Neural progenitor cell (in vitro differentiated cells): ENCODE results near the gene SLIT1. TPM values are rescaled to one million over a fixed set of nuclear protein-coding genes. Genes with fewer than 3 reads are reported as not detected.

Experiments used
- DNase-seq: peaks from one replicate; pipeline ENCODE4 v3.0.0-alpha.2; 2016; ENCODE audit warnings: low spot score
- H2AFZ ChIP-seq: fragments of 200-600 bp; sonication (generic); replicated peaks from 2 replicates; pipeline ENCODE4 v1.6.1; 2016; ENCODE audit warnings: antibody characterized with exemption
- H3F3A ChIP-seq: fragments of 200-600 bp; sonication (generic); 2 replicates; pipeline ENCODE4 v1.6.1; 2016; ENCODE audit warnings: antibody characterized with exemption, low read depth
- H3K27ac ChIP-seq: fragments of 200-600 bp; sonication (generic); 2 replicates; pipeline ENCODE4 v1.5.1; 2016; ENCODE audit warnings: mild to moderate bottlenecking
- H3K27me3 ChIP-seq: fragments of 200-600 bp; sonication (generic); 2 replicates; pipeline ENCODE4 v1.6.1; 2016; ENCODE audit warnings: mild to moderate bottlenecking, moderate library complexity
- H3K36me3 ChIP-seq: fragments of 200-600 bp; sonication (generic); 2 replicates; pipeline ENCODE4 v1.5.1; 2016
- H3K4me1 ChIP-seq: fragments of 200-600 bp; sonication (generic); 2 replicates; pipeline ENCODE4 v1.6.1; 2016; ENCODE audit warnings: mixed run types
- H3K4me2 ChIP-seq: fragments of 200-600 bp; sonication (generic); 2 replicates; pipeline ENCODE4 v1.6.1; 2016
- H3K4me3 ChIP-seq: fragments of 200-600 bp; sonication (generic); 2 replicates; pipeline ENCODE4 v1.5.1; 2016
- H3K79me2 ChIP-seq: fragments of 200-600 bp; sonication (generic); 2 replicates; pipeline ENCODE4 v1.6.1; 2016; ENCODE audit warnings: low read depth
- H3K9ac ChIP-seq: fragments of 200-600 bp; sonication (generic); 2 replicates; pipeline ENCODE4 v1.6.1; 2016
- H3K9me3 ChIP-seq: fragments of 200-600 bp; sonication (generic); 2 replicates; pipeline ENCODE4 v1.5.1; 2016; ENCODE audit warnings: low read depth
- H4K20me1 ChIP-seq: fragments of 200-600 bp; sonication (generic); 2 replicates; pipeline ENCODE4 v1.6.1; 2016; ENCODE audit warnings: low read depth
- H3K27ac Mint-ChIP-seq: 3 replicates; pipeline ENCODE4 v1.8.0; 2021; ENCODE audit warnings: mixed read lengths
- H3K27me3 Mint-ChIP-seq: 2 replicates; pipeline ENCODE4 v1.8.0; 2022; ENCODE audit warnings: low read depth, mild to moderate bottlenecking, inconsistent platforms, moderate library complexity, mixed read lengths; ENCODE audit not compliant: insufficient read depth
- H3K36me3 Mint-ChIP-seq: 3 replicates; pipeline ENCODE4 v1.8.0; 2021; ENCODE audit warnings: mixed read lengths
- H3K4me1 Mint-ChIP-seq: 3 replicates; pipeline ENCODE4 v1.8.0; 2021; ENCODE audit warnings: mixed read lengths
- H3K4me3 Mint-ChIP-seq: 3 replicates; pipeline ENCODE4 v1.8.0; 2021; ENCODE audit warnings: mild to moderate bottlenecking, moderate library complexity, mixed read lengths
- H3K9me3 Mint-ChIP-seq: 3 replicates; pipeline ENCODE4 v1.8.0; 2020; ENCODE audit warnings: mixed read lengths
- CTCF ChIP-seq: fragments of 200-600 bp; sonication (generic); IDR thresholded peaks from 2 replicates; pipeline ENCODE4 v1.5.1; 2017; ENCODE audit warnings: antibody characterized with exemption, mild to moderate bottlenecking
- EZH2 ChIP-seq: fragments of 200-600 bp; sonication (generic); IDR thresholded peaks from 2 replicates; pipeline ENCODE4 v1.6.1; 2017; ENCODE audit warnings: antibody characterized with exemption, mild to moderate bottlenecking, moderate library complexity
- EZH2phosphoT487 ChIP-seq: fragments of 200-600 bp; sonication (generic); IDR thresholded peaks from 2 replicates; pipeline ENCODE4 v1.6.1; 2017; ENCODE audit warnings: antibody characterized with exemption
- total RNA-seq: library from RNA; depleted of rRNA; stranded (reverse); fragments of >200 nt; gene quantifications from 2 replicates; pipeline ENCODE4 v1.2.3, GENCODE V29; 2015; ENCODE audit warnings: low replicate concordance

The SLIT1 gene
- total RNA-seq, 1 donor from 2014 or later, result 0.92 TPM

- H3K27ac ChIP-seq, result no peak overlapping the region
- Mint-ChIP-seq H3K27ac (peak overlapping the region; percentile 59), H3K9me3 (peaks cover 4% of the 10 kb centered on the region), H3K4me3 (peak overlapping the region; percentile 65), H3K4me1 (peaks cover 41% of the 10 kb centered on the region), H3K27me3 (peaks cover 66% of the 10 kb centered on the region), H3K36me3 (no peaks in the 10 kb centered on the region)
- no peaks in the 10 kb centered on the region for H3K36me3 ChIP-seq
- peaks cover 20% of the 10 kb centered on the region for H3K4me1 ChIP-seq
- H3K9ac ChIP-seq, result no peak overlapping the region
- no peaks in the 10 kb centered on the region for H3K27me3 ChIP-seq
- DNase-seq, result peak; percentile 58
- peaks cover 14% of the 10 kb centered on the region for H3F3A ChIP-seq
- no peak overlapping the region for H3K4me3 ChIP-seq
- no peak for TF ChIP-seq EZH2
- no peak for TF ChIP-seq CTCF
- TF ChIP-seq EZH2phosphoT487, result no peak
- H3K9me3 ChIP-seq, result no peaks in the 10 kb centered on the region
- no peak overlapping the region for H2AFZ ChIP-seq
- H4K20me1 ChIP-seq, result peaks cover 12% of the 10 kb centered on the region
- peak overlapping the region; percentile 64 for H3K4me2 ChIP-seq
- no peaks in the 10 kb centered on the region for H3K79me2 ChIP-seq
These were observed 89.3 kb downstream of the SLIT1 start for GRCh38 chr10:97096261-97097083.

- H3K27me3 ChIP-seq, result no peaks in the 10 kb centered on the region
- H3K27ac ChIP-seq, result no peak overlapping the region
- H3K9ac ChIP-seq, result no peak overlapping the region
- Mint-ChIP-seq H3K4me3 (peak overlapping the region; percentile 65), H3K27me3 (peaks cover 70% of the 10 kb centered on the region), H3K27ac (no peak overlapping the region), H3K9me3 (peaks cover 3% of the 10 kb centered on the region), H3K4me1 (peaks cover 39% of the 10 kb centered on the region), H3K36me3 (no peaks in the 10 kb centered on the region)
- TF ChIP-seq EZH2 (no peak), EZH2phosphoT487 (no peak), CTCF (no peak)
- peaks cover 20% of the 10 kb centered on the region for H3K4me1 ChIP-seq
- H2AFZ ChIP-seq, result no peak overlapping the region
- no peak for DNase-seq
- H3K4me2 ChIP-seq, result peak overlapping the region; percentile 64
- H3K79me2 ChIP-seq, result no peaks in the 10 kb centered on the region
- no peaks in the 10 kb centered on the region for H3K9me3 ChIP-seq
- peaks cover 12% of the 10 kb centered on the region for H4K20me1 ChIP-seq
- no peaks in the 10 kb centered on the region for H3K36me3 ChIP-seq
- H3K4me3 ChIP-seq, result no peak overlapping the region
- peaks cover 14% of the 10 kb centered on the region for H3F3A ChIP-seq
These were observed 90.0 kb downstream of the SLIT1 start for GRCh38 chr10:97095701-97096260.

DNA sequence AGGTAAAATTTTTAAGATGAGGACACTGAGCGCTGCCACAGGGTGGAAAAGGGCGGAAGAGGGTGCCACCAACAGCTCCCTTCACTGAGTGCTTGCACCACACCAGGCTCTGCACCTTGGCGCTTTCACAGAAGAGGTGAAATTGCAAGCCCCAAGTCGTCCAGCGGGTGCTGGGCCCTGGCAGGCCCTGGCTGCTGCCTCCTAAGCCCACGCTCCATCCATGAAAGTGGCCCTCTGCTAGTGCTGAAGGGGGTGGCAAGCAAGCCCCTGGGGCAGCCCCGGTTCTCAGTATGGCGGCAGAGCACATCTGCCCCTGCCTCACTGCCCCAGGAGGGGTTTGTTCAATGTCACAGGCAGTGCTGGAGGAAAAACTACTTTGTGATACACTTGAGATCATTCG, 95.1 kb downstream of the SLIT1 start:
- Histone ChIP-seq H3K9ac (no peak overlapping the region), H3K27ac (no peak overlapping the region), H3F3A (no peaks in the 10 kb centered on the region), H4K20me1 (no peaks in the 10 kb centered on the region), H3K36me3 (no peaks in the 10 kb centered on the region), H3K9me3 (no peaks in the 10 kb centered on the region), H3K4me1 (peaks cover 2% of the 10 kb centered on the region), H3K4me3 (no peak overlapping the region), H3K79me2 (no peaks in the 10 kb centered on the region), H3K4me2 (no peak overlapping the region), H3K27me3 (no peaks in the 10 kb centered on the region), H2AFZ (no peak overlapping the region)
- H3K9me3 Mint-ChIP-seq, result peaks cover 3% of the 10 kb centered on the region
- no peak for DNase-seq
- H3K4me3 Mint-ChIP-seq, result no peak overlapping the region
- H3K4me1 Mint-ChIP-seq, result peaks cover 9% of the 10 kb centered on the region
- no peak overlapping the region for H3K27ac Mint-ChIP-seq
- TF ChIP-seq CTCF (no peak), EZH2 (no peak), EZH2phosphoT487 (no peak)
- no peaks in the 10 kb centered on the region for H3K36me3 Mint-ChIP-seq
- H3K27me3 Mint-ChIP-seq, result peaks cover 73% of the 10 kb centered on the region
